ENCODE data around the gene NUDT8. TPM values are rescaled to one million over a fixed set of nuclear protein-coding genes. Genes with fewer than 3 reads are reported as not detected.

NUDT8 gene
- total and polyA plus RNA-seq, 2 experiments from 2014 or later = 4.1 to 4.8 TPM

GRCh38 chr11:67577951-67578350 is 51.8 kb downstream of the NUDT8 start:
- H3K36me3 ChIP-seq (ENCODE audit: low read depth) = no peaks in the 10 kb centered on the region
- in situ Hi-C loops (cut with MboI) = no loop called here

More at GRCh38 chr11:67577951-67578350, 51.8 kb downstream of the NUDT8 start:
- no peaks in the 10 kb centered on the region for H3K79me2 ChIP-seq (ENCODE audit: insufficient read depth)
- no peak overlapping the region for H2AFZ ChIP-seq
- no peak overlapping the region for H3K4me2 ChIP-seq (ENCODE audit: unreplicated experiment)
- peaks cover 34% of the 10 kb centered on the region for H3K27me3 ChIP-seq (replicated peaks; ENCODE audit: insufficient read depth)
- no peaks in the 10 kb centered on the region; the same call in 1 of the 2 replicates for H3K4me1 ChIP-seq (ENCODE audit: insufficient read depth)
- TF ChIP-seq EZH2phosphoT487 (IDR thresholded peaks at IDR 0.05; ENCODE audit: insufficient read depth, low read depth) (no peak), EZH2 (IDR thresholded peaks at IDR 0.05; ENCODE audit: insufficient read depth, poor library complexity, severe bottlenecking) (no peak)
- no peak for DNase-seq
- no peak overlapping the region for H3K27ac ChIP-seq
- H3K4me3 ChIP-seq = no peak overlapping the region
- H3K9me3 ChIP-seq (ENCODE audit: low read depth) = no peaks in the 10 kb centered on the region
- H4K20me1 ChIP-seq (ENCODE audit: insufficient read depth) = no peaks in the 10 kb centered on the region
- no peaks in the 10 kb centered on the region for H3K9me2 ChIP-seq (ENCODE audit: insufficient read depth)
- no peaks in the 10 kb centered on the region for H3F3A ChIP-seq (ENCODE audit: insufficient read depth)
- H3K9ac ChIP-seq = no peak overlapping the region
- WGBS, 2 experiments (ENCODE audit: low coverage in 1 of 2, low lambda C conversion rate in 2 of 2, missing lambda C conversion rate in 2 of 2) = 43 to 46% methylated on average over 6 of the region's 6 CpGs

Small RNA genes within 50 kb of the gene (small RNA-seq; reads per million reads assigned to genes)
- gene AP003385.3 (ENCODE audit: low read depth, low replicate concordance) = not detected

Other genes starting within 250 kb of the NUDT8 start
- 0.51 and 4.6 TPM in 2 replicates for gene RAD9A, start 238.0 kb downstream of the NUDT8 start, total RNA-seq (2014; rRNA removed; shearing (Covaris generic))
- gene RAD9A, start 238.0 kb downstream of the NUDT8 start, polyA plus RNA-seq (2016; fragmentation: Nextera tagmentation; extraction: Ambion mirVana) = 3.9 and 5.7 TPM in 2 replicates
- gene PPP1CA, start 228.1 kb downstream of the NUDT8 start, total RNA-seq (2014; rRNA removed; shearing (Covaris generic)) = 140 and 172 TPM in 2 replicates
- 207 and 222 TPM in 2 replicates for gene PPP1CA, start 228.1 kb downstream of the NUDT8 start, polyA plus RNA-seq (2016; fragmentation: Nextera tagmentation; extraction: Ambion mirVana)
- not detected in 2 replicates for gene TBC1D10C, start 225.9 kb downstream of the NUDT8 start, total RNA-seq (2014; rRNA removed; shearing (Covaris generic))
- 0.25 TPM in 1 of 2 replicates, not detected in the other for gene TBC1D10C, start 225.9 kb downstream of the NUDT8 start, polyA plus RNA-seq (2016; fragmentation: Nextera tagmentation; extraction: Ambion mirVana)
- gene CARNS1, start 214.3 kb downstream of the NUDT8 start, total RNA-seq (2014; rRNA removed; shearing (Covaris generic)) = 0.38 and 0.43 TPM in 2 replicates
- 0.13 and 0.38 TPM in 2 replicates for gene CARNS1, start 214.3 kb downstream of the NUDT8 start, polyA plus RNA-seq (2016; fragmentation: Nextera tagmentation; extraction: Ambion mirVana)
- 68.0 and 71.2 TPM in 2 replicates for gene RPS6KB2, start 201.4 kb downstream of the NUDT8 start, total RNA-seq (2014; rRNA removed; shearing (Covaris generic))
- 52.3 and 53.0 TPM in 2 replicates for gene RPS6KB2, start 201.4 kb downstream of the NUDT8 start, polyA plus RNA-seq (2016; fragmentation: Nextera tagmentation; extraction: Ambion mirVana)
- gene PTPRCAP, start 192.3 kb downstream of the NUDT8 start, total RNA-seq (2014; rRNA removed; shearing (Covaris generic)) = not detected in 2 replicates
- 0.43 and 0.68 TPM in 2 replicates for gene PTPRCAP, start 192.3 kb downstream of the NUDT8 start, polyA plus RNA-seq (2016; fragmentation: Nextera tagmentation; extraction: Ambion mirVana)
- gene CORO1B, start 186.5 kb downstream of the NUDT8 start, total RNA-seq (2014; rRNA removed; shearing (Covaris generic)) = 107 and 113 TPM in 2 replicates
- gene CORO1B, start 186.5 kb downstream of the NUDT8 start, polyA plus RNA-seq (2016; fragmentation: Nextera tagmentation; extraction: Ambion mirVana) = 78.1 and 80.2 TPM in 2 replicates
- gene GPR152, start 177.2 kb downstream of the NUDT8 start, total RNA-seq (2014; rRNA removed; shearing (Covaris generic)) = not detected in 2 replicates
- not detected in 2 replicates for gene GPR152, start 177.2 kb downstream of the NUDT8 start, polyA plus RNA-seq (2016; fragmentation: Nextera tagmentation; extraction: Ambion mirVana)
- not detected in 2 replicates for gene CABP4, start 174.6 kb downstream of the NUDT8 start, total RNA-seq (2014; rRNA removed; shearing (Covaris generic))
- gene CABP4, start 174.6 kb downstream of the NUDT8 start, polyA plus RNA-seq (2016; fragmentation: Nextera tagmentation; extraction: Ambion mirVana) = not detected in 2 replicates
- 13.4 and 67.2 TPM in 2 replicates for gene TMEM134, start 160.7 kb downstream of the NUDT8 start, total RNA-seq (2014; rRNA removed; shearing (Covaris generic))
- gene TMEM134, start 160.7 kb downstream of the NUDT8 start, polyA plus RNA-seq (2016; fragmentation: Nextera tagmentation; extraction: Ambion mirVana) = 99.3 and 103 TPM in 2 replicates
- gene AIP, start 146.9 kb downstream of the NUDT8 start, total RNA-seq (2014; rRNA removed; shearing (Covaris generic)) = 46.4 and 58.5 TPM in 2 replicates
- gene AIP, start 146.9 kb downstream of the NUDT8 start, polyA plus RNA-seq (2016; fragmentation: Nextera tagmentation; extraction: Ambion mirVana) = 56.1 and 57.3 TPM in 2 replicates
- 30.7 and 31.2 TPM in 2 replicates for gene PITPNM1, start 124.6 kb downstream of the NUDT8 start, total RNA-seq (2014; rRNA removed; shearing (Covaris generic))
- gene PITPNM1, start 124.6 kb downstream of the NUDT8 start, polyA plus RNA-seq (2016; fragmentation: Nextera tagmentation; extraction: Ambion mirVana) = 10.8 and 12.1 TPM in 2 replicates
- 20.5 and 29.6 TPM in 2 replicates for gene CDK2AP2, start 121.8 kb downstream of the NUDT8 start, total RNA-seq (2014; rRNA removed; shearing (Covaris generic))
- 54.1 and 55.2 TPM in 2 replicates for gene CDK2AP2, start 121.8 kb downstream of the NUDT8 start, polyA plus RNA-seq (2016; fragmentation: Nextera tagmentation; extraction: Ambion mirVana)
- gene CABP2, start 106.5 kb downstream of the NUDT8 start, total RNA-seq (2014; rRNA removed; shearing (Covaris generic)) = not detected in 2 replicates
- gene CABP2, start 106.5 kb downstream of the NUDT8 start, polyA plus RNA-seq (2016; fragmentation: Nextera tagmentation; extraction: Ambion mirVana) = not detected in 2 replicates
- gene GSTP1, start 46.1 kb downstream of the NUDT8 start, total RNA-seq (2014; rRNA removed; shearing (Covaris generic)) = 355 and 606 TPM in 2 replicates
- 743 and 767 TPM in 2 replicates for gene GSTP1, start 46.1 kb downstream of the NUDT8 start, polyA plus RNA-seq (2016; fragmentation: Nextera tagmentation; extraction: Ambion mirVana)
- gene NDUFV1, start 23.0 kb downstream of the NUDT8 start, total RNA-seq (2014; rRNA removed; shearing (Covaris generic)) = 168 and 209 TPM in 2 replicates
- gene NDUFV1, start 23.0 kb downstream of the NUDT8 start, polyA plus RNA-seq (2016; fragmentation: Nextera tagmentation; extraction: Ambion mirVana) = 136 TPM in 2 replicates
- gene TBX10, start 9.8 kb upstream of the NUDT8 start, total RNA-seq (2014; rRNA removed; shearing (Covaris generic)) = not detected in 2 replicates
- not detected in 2 replicates for gene TBX10, start 9.8 kb upstream of the NUDT8 start, polyA plus RNA-seq (2016; fragmentation: Nextera tagmentation; extraction: Ambion mirVana)
- gene ACY3, start 20.8 kb upstream of the NUDT8 start, total RNA-seq (2014; rRNA removed; shearing (Covaris generic)) = not detected in 2 replicates
- gene ACY3, start 20.8 kb upstream of the NUDT8 start, polyA plus RNA-seq (2016; fragmentation: Nextera tagmentation; extraction: Ambion mirVana) = not detected in 2 replicates
- not detected in 2 replicates for gene ALDH3B2, start 44.7 kb upstream of the NUDT8 start, total RNA-seq (2014; rRNA removed; shearing (Covaris generic))
- not detected in 2 replicates for gene ALDH3B2, start 44.7 kb upstream of the NUDT8 start, polyA plus RNA-seq (2016; fragmentation: Nextera tagmentation; extraction: Ambion mirVana)